Heart left ventricle (tissue), 16 donors: Measurements from ENCODE around the gene GPI. TPM values are rescaled to one million over a fixed set of nuclear protein-coding genes. Genes with fewer than 3 reads are reported as not detected.

Experiments
- ATAC-seq, 4 donors: fragments of 200-7000 bp; cut with Tn5 transposase; one replicate each; pipeline ENCODE4 v1.9.1; 2020 to 2022; ENCODE audit warnings: moderate library complexity in 4 of 4, mild to moderate bottlenecking in 3 of 4, moderate number of reproducible peaks in 1 of 4
- DNase-seq, 5 donors: peaks; one replicate each; pipeline ENCODE4 v3.0.0-alpha.2; 2020
- H3K27ac ChIP-seq, 12 donors: fragments of 200-600 bp; sonication (generic) in 4 of 12; one replicate each; pipeline versions ENCODE4 v1.5.0 to v1.8.0; 2016 to 2022; ENCODE audit warnings: mild to moderate bottlenecking in 2 of 12
- H3K27me3 ChIP-seq, 9 donors: fragments of 200-600 bp; sonication (generic) in 2 of 9; one replicate each; pipeline versions ENCODE4 v1.5.1 to v1.8.0; 2016 to 2022; ENCODE audit warnings: mild to moderate bottlenecking in 3 of 9
- H3K36me3 ChIP-seq, 9 donors: fragments of 200-600 bp; sonication (generic) in 2 of 9; one replicate each; pipeline versions ENCODE4 v1.5.0 to v1.8.0; 2018 to 2022; ENCODE audit warnings: mild to moderate bottlenecking in 2 of 9
- H3K4me1 ChIP-seq, 12 donors: fragments of 200-600 bp; sonication (generic) in 4 of 12; one replicate each; pipeline versions ENCODE4 v1.5.0 to v1.8.0; 2016 to 2022; ENCODE audit warnings: mild to moderate bottlenecking in 3 of 12
- H3K4me3 ChIP-seq, 12 donors: fragments of 200-600 bp; sonication (generic) in 4 of 12; one replicate each; pipeline versions ENCODE4 v1.5.0 to v1.8.0; 2017 to 2022; ENCODE audit warnings: mild to moderate bottlenecking in 9 of 12, moderate library complexity in 4 of 12
- H3K9me3 ChIP-seq, 12 donors: fragments of 200-600 bp; sonication (generic) in 4 of 12; one replicate each; pipeline versions ENCODE4 v1.5.0 to v1.8.0; 2016 to 2022; ENCODE audit warnings: mild to moderate bottlenecking in 1 of 12
- CTCF ChIP-seq, 12 donors: fragments of 200-600 bp; sonication (generic) in 4 of 12; IDR thresholded peaks; one replicate each; pipeline versions ENCODE4 v1.5.0 to v1.8.0; 2018 to 2022; ENCODE audit warnings: antibody characterized with exemption in 12 of 12, mild to moderate bottlenecking in 5 of 12
- POLR2A ChIP-seq, 2 donors: fragments of 450-650 bp; IDR thresholded peaks; one replicate each; pipeline ENCODE4 v1.6.1; 2017; ENCODE audit warnings: antibody characterized with exemption in 2 of 2, mild to moderate bottlenecking in 2 of 2, moderate library complexity in 2 of 2
- WGBS, 4 donors: extraction: QIAGEN DNeasy Blood & Tissue Kit in 2 of 4; methylation state at CpG; one replicate each; pipeline versions ENCODE4 v1.1.5 to v1.1.7; 2013 to 2018; 5-methylcytosine and 5-hydroxymethylcytosine counted together
- intact Hi-C, 10 donors: fragments of 100-400 bp; cut with DNase I; formaldehyde crosslinking; loops; one replicate each; pipeline versions ENCODE4 v1.11.1 to v1.14.2; 2022
- polyA plus RNA-seq, 2 donors: library from polyadenylated mRNA; stranded (reverse); fragments of 200-250 nt; gene quantifications; one replicate each; pipeline ENCODE4 v1.2.3, GENCODE V29; 2013
- total RNA-seq, 9 donors: library from RNA; depleted of rRNA in 2 of 9; stranded (reverse); fragments of >200 nt in 2 of 9; fragmentation: NEBNext Ultra II Directional in 3 of 9; extraction: Animal tissue kit (Norgen Biotek cat#: 25700) in 3 of 9; gene quantifications; one replicate each; pipeline versions ENCODE4 v1.1.0 to v1.2.4, GENCODE V29; 2016 to 2023
- donor health status: ischemic (EF 13 %, LVEDD 7.1; RV severe dilation, severe dysfunction).
- donor health status: healthy with polysubstance abuse.
- donor health status: DM: no; HTN: yes; CAD: no.
- donor health status: DM: no; HTN: no; CAD: no.
- donor health status: ischemic (EF 25% LVEDD 6.9; RV normal size, moderate dysfunction).
- donor health status: ischemic (EF 25% LVEDD 5.7; RV mildly dilated, moderate dysfunction).
- donor health status: healthy.
- donor health status: DM: yes; HTN: yes; CAD: no.
- donor health status: ischemic (EF 35%, LVEDD 5.7; RV mildly dilated, moderate dysfunction).
- donor health status: nonischemic (EF 11% LVEDD 7.7; RV severe dilation, severe dysfunction).
- donor health status: DM: yes; HTN: yes; CAD: no.
- donor health status: PGD.
- donor health status: ischemic (EF 29% LVEDD 5.4; RV normal size, mild dysfunction).
- donor health status: nonischemic (EF 23%, LVEDD 6.1; RV moderate dilation, normal function).

Gene GPI
- total and polyA plus RNA-seq, 11 donors, result 233 to 764 (median 513) TPM

GRCh38 chr19:34363930-34364329, 1.1 kb upstream of the GPI start:
- peaks cover 0 to 27% (median 23%) of the 10 kb centered on the region in 9 donors for H3K36me3 ChIP-seq
- H3K27ac ChIP-seq, result no peak overlapping the region
- ATAC-seq (no peak), DNase-seq (no peak)
- no peak overlapping the region for H3K4me3 ChIP-seq
- TF ChIP-seq POLR2A (IDR thresholded peaks at IDR 0.05) (no peak), CTCF (IDR thresholded peaks at IDR 0.05) (no peak)
- peaks cover 14 to 43% (median 30%) of the 10 kb centered on the region in 12 donors for H3K4me1 ChIP-seq
- WGBS, 4 donors, result 74 to 96% (median 94%) methylated on average over 5 of the region's 5 CpGs
- no peaks in the 10 kb centered on the region for H3K27me3 ChIP-seq
- H3K9me3 ChIP-seq, result no peaks in the 10 kb centered on the region
- intact Hi-C loops, result loop anchor here in 2 of 10 donors (2.0 to 5.0 kb wide), 2 partner anchors 65 to 138 kb away; partner anchors contain the start of gene UBA2 (in 1 of the 2)

DNA sequence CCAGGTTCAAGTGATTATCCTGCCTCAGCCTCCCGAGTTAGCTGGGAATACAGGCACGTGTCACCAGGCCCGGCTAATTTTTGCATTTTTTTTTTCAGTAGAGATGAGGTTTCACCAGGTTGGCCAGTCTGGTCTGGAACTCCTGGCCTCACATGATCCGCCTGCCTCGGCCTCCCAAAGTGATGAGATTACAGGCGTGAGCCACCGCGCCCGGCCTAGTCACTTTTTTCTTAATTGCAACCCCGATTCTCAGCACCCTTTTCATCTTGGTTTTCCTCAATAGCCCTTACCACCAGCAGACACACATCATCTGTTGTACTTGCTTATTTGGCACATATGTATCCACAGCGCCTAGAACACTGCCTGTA, 550 bp upstream of the GPI start:
- no peak for ATAC-seq
- intact Hi-C loops, result loop anchor here in 2 of 10 donors (2.0 to 5.0 kb wide), 2 partner anchors 64 to 138 kb away; partner anchors contain the start of gene UBA2 (in 1 of the 2)
- Histone ChIP-seq H3K9me3 (no peaks in the 10 kb centered on the region), H3K27ac (peak overlapping the region in 10 of 12 donors; percentile 87 to 97 (median 92)), H3K4me3 (peak overlapping the region; percentile 85 to 99 (median 94)), H3K27me3 (no peaks in the 10 kb centered on the region), H3K36me3 (peaks cover 0 to 32% (median 28%) of the 10 kb centered on the region in 9 donors), H3K4me1 (peaks cover 14 to 46% (median 29%) of the 10 kb centered on the region in 12 donors)
- DNase-seq, result no peak
- WGBS, 4 donors, result 65 to 71% (median 69%) methylated on average over 11 of the region's 11 CpGs
- TF ChIP-seq POLR2A (IDR thresholded peaks at IDR 0.05), result no peak
- no peak for TF ChIP-seq CTCF (IDR thresholded peaks at IDR 0.05)

DNA sequence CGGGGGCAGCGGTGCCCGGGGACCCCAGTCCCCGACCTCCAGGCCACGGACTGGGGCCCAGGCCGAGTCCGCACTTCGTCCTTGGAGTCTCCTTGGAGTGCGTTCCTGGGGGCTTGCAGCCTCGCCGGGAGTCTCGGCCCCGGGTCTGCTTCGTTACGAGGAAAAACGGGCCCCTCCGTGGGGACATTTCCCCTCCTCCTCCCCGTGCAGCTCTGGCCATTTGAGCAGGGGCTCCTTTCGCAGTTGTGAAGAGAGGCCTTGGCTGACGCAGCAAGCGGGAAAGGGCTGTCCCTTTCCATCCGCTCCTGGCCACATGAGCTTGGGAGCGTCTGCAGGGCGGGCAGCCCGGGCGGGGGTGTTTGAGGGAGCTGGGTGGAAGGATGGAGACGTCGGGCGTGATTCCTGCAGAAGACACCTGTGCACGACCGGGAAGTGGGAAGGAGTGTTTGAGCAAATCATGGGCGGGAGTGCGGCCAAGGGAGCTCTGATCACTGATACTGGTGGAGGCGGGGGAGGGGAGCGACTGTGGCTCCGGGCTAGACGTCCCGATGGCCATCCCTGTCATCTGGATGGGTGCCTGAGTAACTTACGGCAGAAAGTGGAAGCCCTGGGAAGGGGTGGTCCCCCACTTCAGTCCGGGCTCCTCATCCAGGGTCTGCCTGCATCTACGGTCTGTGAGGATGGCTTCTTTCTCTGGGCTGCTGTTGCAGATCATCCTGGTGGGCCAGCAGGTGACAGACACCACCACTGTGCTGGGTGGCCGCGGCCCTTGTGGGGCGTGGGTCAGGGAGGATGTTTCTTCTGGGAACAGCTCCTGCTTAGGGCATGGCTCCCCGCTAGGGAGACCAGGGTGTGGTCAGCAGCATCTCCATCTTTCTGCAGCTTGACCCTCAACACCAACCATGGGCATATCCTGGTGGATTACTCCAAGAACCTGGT, 736 bp downstream of the GPI start:
- no peaks in the 10 kb centered on the region for H3K9me3 ChIP-seq
- H3K4me3 ChIP-seq, result peak overlapping the region; percentile 85 to 99 (median 94)
- H3K27me3 ChIP-seq, result no peaks in the 10 kb centered on the region
- H3K36me3 ChIP-seq, result peaks cover 0 to 45% (median 40%) of the 10 kb centered on the region in 9 donors
- intact Hi-C loops, result loop anchor here in 1 of 10 donors (2.0 kb wide), 1 partner anchor 63 kb away; the partner anchor contains the start of gene UBA2
- ATAC-seq, result peak; percentile 22 to 68 (median 64)
- peak overlapping the region; percentile 80 to 97 (median 92) for H3K27ac ChIP-seq
- peaks cover 14 to 54% (median 32%) of the 10 kb centered on the region in 12 donors for H3K4me1 ChIP-seq
- no peak for TF ChIP-seq CTCF (IDR thresholded peaks at IDR 0.05)
- TF ChIP-seq POLR2A (IDR thresholded peaks at IDR 0.05), result no peak
- WGBS, 4 donors, result 4 to 11% (median 5%) methylated on average over 23 to 45 of the region's 45 CpGs
- DNase-seq, result peak in 4 of 5 donors; percentile 54 to 74 (median 65)
